Skeletal muscle satellite cell (primary cell): ENCODE results near the gene NUDT3.

Experiments used
- H3K27me3 ChIP-seq: 2 replicates; pipeline ENCODE4 v1.7.0; 2013; ENCODE audit warnings: low read length; ENCODE audit not compliant: control insufficient read depth, insufficient read depth
- H3K36me3 ChIP-seq: 2 replicates; pipeline ENCODE4 v1.7.0; 2013; ENCODE audit warnings: mild to moderate bottlenecking, control low read depth, low read length; ENCODE audit not compliant: insufficient read depth
- H3K4me1 ChIP-seq: 2 replicates; pipeline ENCODE4 v1.7.0; 2013; ENCODE audit warnings: low read length; ENCODE audit not compliant: control insufficient read depth, insufficient read depth
- H3K4me2 ChIP-seq: 2 replicates; pipeline ENCODE4 v1.7.0; 2013; ENCODE audit warnings: mild to moderate bottlenecking, low read length
- H3K4me3 ChIP-seq: 2 replicates; pipeline ENCODE4 v1.7.0; 2013; ENCODE audit warnings: low read length
- H3K9ac ChIP-seq: 2 replicates; pipeline ENCODE4 v1.7.0; 2013; ENCODE audit warnings: mild to moderate bottlenecking, low read depth, low read length, moderate library complexity
- H3K9me3 ChIP-seq: replicated peaks from 2 replicates; pipeline ENCODE4 v1.7.0; 2013; ENCODE audit warnings: mild to moderate bottlenecking, control low read depth, low read length

The NUDT3 gene

DNA sequence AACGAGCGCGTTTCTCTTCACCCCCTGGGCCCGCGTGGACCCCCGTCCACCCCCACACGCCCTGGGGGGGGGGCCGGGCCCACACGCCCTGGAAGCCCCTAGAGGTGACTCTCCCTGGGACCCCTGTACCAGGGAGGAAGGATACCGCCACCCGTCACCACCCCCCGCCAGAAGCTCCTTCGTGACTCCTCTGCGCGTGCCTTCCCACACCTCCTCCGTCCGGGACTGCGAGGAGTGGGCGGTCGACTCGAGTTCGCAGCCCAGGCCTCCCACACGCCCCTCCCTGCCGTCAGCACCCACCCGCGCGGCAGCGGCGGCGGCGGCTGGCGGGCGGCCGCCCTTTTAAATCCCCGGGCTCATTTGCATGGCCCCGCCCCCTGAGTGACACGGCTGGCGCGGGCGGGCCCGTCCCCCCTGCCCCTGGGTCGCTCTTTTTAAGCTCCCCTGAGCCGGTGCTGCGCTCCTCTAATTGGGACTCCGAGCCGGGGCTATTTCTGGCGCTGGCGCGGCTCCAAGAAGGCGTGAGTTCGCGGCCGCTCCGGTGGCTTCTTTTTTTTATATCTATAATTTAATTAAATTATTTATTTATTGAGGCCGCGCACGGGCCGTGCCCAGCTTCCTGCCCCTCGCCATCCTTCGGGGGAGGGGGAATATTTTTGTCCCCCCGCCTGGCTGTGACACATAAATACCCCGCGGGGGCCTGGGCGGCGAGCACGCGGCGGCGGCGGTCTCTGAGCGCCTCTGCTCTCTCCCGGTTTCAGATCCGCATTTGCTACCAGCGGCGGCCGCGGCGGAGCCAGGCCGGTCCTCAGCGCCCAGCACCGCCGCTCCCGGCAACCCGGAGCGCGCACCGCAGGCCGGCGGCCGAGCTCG lies 155.8 kb downstream of the NUDT3 start, which contains the start of gene HMGA1:
Gene HMGA1, plus strand, starts transcription at position 431 of the 873 bp plus-strand sequence. CDS start 3,908 bp downstream, outside the sequence.
- H3K9ac ChIP-seq, result peak within 1 kb of the TSS; percentile 90
- H3K27me3 ChIP-seq, result no peaks in the 10 kb centered on the region
- H3K4me3 ChIP-seq, result peak within 1 kb of the TSS; percentile 88
- H3K4me2 ChIP-seq, result peak within 1 kb of the TSS; percentile 97
- H3K9me3 ChIP-seq, result no peaks in the 10 kb centered on the region
- H3K4me1 ChIP-seq, result peaks cover 44% of the 10 kb centered on the region
- H3K36me3 ChIP-seq, result peaks cover 30% of the 10 kb centered on the region

DNA sequence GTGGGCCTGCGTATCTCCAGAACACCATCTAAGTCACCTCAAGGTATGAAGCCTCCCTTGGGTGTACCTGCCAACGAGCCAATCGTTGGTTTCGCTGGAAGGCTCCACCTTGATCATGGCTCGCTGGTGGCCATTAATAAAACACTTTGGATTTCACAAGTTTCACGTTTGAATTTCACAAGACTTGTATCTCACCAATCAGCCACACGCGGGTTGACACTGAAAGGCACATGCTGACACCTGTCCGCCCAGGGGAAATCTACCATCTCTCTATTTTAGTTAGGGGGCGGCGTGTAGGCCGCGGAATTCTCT lies 156.4 kb downstream of the NUDT3 start:
- H3K9me3 ChIP-seq, result no peaks in the 10 kb centered on the region
- H3K4me3 ChIP-seq, result no peak overlapping the region
- no peak overlapping the region for H3K9ac ChIP-seq
- peaks cover 24% of the 10 kb centered on the region for H3K36me3 ChIP-seq
- H3K4me2 ChIP-seq, result peak overlapping the region; percentile 81
- peaks cover 38% of the 10 kb centered on the region for H3K4me1 ChIP-seq
- H3K27me3 ChIP-seq, result no peaks in the 10 kb centered on the region

DNA sequence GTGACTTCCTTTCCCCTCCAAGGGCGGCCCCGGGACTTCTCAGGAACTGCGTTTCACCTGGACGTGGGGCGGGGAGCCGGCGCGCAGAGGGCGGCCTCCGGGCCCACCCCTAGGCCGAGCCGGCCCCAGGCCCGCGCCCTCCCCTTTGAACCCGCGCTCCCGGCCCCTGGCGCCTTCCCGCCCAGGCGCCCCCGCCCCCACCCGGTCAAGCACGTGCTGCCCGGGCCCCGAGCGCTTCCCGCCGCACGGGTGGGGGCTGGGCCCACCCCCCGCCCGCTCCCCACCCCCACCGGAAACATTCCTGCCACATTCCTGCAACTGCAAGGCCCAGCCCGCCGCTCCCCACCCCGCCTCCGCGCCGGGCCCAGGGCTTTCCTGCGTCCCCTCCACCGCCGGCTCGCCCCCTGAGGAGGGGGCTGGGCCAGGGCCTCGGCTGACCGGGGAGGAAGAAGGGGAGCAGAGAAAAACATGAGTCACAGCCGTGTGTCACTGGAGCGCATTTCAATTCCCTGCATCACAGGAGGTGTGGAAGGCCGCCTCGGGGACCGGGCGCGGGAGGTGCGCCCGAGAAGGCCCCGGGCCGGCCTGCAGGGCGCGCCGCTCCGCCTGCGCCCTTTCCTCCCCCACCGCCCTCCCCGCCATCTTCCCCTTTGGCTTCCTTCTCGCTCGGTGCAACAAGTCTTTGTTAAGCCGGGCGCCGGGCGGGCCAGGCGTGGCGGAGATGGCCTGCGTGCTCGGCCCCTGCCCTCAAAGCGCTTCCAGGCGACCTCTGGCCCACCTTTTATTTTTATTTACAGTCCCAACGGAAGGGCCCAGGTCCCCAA lies 156.9 kb downstream of the NUDT3 start:
- no peak overlapping the region for H3K9ac ChIP-seq
- H3K4me1 ChIP-seq, result peaks cover 33% of the 10 kb centered on the region
- no peak overlapping the region for H3K4me2 ChIP-seq
- no peak overlapping the region for H3K4me3 ChIP-seq
- H3K9me3 ChIP-seq, result no peaks in the 10 kb centered on the region
- peaks cover 18% of the 10 kb centered on the region for H3K36me3 ChIP-seq
- no peaks in the 10 kb centered on the region for H3K27me3 ChIP-seq

DNA sequence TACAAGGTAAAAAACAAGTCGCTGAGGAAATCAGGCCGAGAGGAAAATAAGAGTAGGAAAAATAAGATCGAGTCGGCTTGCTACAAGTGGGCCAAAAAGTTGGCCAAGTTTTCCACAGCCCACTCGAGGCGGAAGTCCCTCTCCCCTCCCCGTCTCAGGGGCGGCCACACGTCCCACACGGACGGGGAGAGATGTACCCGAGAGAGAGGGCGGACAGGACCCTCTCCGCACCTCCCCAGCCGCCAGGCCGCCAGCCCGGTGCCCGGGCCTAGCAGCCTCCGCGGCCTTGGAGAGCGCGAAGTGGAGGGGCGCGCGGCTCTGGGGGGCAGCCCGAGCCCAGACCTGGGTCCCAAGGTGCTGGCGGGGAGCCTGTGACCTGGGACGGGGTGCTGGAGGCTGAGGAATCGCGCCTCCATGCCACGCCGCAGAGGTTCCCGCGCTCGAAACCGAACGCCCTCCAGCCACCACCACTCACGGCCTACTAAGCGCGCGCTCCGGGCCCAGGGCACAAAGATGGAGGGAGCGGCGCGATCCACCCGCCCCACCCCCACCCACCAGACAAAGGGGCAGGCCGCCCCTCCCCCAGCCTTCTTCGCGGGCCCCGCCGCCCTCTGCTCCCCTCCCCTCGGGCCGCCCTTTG lies 157.7 kb downstream of the NUDT3 start:
- no peaks in the 10 kb centered on the region for H3K27me3 ChIP-seq
- no peak overlapping the region for H3K9ac ChIP-seq
- H3K9me3 ChIP-seq, result no peaks in the 10 kb centered on the region
- H3K36me3 ChIP-seq, result peaks cover 11% of the 10 kb centered on the region
- H3K4me2 ChIP-seq, result no peak overlapping the region
- H3K4me1 ChIP-seq, result peaks cover 25% of the 10 kb centered on the region
- no peak overlapping the region for H3K4me3 ChIP-seq

DNA sequence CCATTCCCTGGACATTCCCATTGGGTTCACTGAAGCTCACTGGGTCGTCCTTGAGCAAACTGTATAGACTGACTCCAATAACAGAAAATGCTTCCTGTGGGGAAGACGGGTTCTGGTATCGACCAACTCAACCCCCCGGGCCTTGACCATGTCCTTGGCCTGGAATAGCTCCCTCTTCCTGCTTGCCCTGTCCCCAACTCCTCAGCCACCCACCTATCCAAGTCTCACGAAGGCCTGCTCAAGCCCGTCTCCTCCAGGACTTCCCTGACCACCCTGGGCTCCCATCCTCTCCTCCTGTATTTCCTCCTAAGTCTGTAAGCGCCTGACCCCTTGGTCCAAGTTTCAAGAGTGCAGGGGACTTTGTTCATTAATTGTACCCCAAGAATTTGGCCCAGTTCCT lies 158.6 kb downstream of the NUDT3 start:
- Histone ChIP-seq H3K27me3 (no peaks in the 10 kb centered on the region), H3K9ac (no peak overlapping the region), H3K4me2 (no peak overlapping the region), H3K9me3 (no peaks in the 10 kb centered on the region), H3K36me3 (peaks cover 5% of the 10 kb centered on the region), H3K4me3 (no peak overlapping the region), H3K4me1 (peaks cover 23% of the 10 kb centered on the region)

DNA sequence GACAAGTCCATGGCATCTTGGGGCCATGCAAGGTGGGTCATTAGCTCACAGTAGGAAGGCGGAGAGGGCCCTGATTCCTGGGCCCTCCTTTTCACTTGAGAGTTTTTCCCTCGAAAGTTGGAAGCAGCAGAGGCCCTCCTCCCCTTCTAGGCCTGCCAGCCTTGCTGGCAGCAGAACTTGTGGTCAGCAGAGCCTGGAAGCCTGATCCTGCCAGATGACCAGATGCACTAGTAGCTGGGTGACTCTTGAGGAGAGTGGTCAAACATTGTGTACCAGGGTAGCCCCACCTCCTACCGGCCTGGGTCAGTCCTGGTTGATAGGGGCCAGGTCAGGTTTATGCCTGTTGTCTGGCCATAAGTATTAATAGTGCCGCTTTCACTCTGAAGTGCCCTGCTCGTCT lies 159.6 kb downstream of the NUDT3 start:
- Histone ChIP-seq H3K9ac (no peak overlapping the region), H3K36me3 (no peaks in the 10 kb centered on the region), H3K4me2 (no peak overlapping the region), H3K27me3 (no peaks in the 10 kb centered on the region), H3K4me3 (no peak overlapping the region), H3K9me3 (no peaks in the 10 kb centered on the region), H3K4me1 (peaks cover 23% of the 10 kb centered on the region)

DNA sequence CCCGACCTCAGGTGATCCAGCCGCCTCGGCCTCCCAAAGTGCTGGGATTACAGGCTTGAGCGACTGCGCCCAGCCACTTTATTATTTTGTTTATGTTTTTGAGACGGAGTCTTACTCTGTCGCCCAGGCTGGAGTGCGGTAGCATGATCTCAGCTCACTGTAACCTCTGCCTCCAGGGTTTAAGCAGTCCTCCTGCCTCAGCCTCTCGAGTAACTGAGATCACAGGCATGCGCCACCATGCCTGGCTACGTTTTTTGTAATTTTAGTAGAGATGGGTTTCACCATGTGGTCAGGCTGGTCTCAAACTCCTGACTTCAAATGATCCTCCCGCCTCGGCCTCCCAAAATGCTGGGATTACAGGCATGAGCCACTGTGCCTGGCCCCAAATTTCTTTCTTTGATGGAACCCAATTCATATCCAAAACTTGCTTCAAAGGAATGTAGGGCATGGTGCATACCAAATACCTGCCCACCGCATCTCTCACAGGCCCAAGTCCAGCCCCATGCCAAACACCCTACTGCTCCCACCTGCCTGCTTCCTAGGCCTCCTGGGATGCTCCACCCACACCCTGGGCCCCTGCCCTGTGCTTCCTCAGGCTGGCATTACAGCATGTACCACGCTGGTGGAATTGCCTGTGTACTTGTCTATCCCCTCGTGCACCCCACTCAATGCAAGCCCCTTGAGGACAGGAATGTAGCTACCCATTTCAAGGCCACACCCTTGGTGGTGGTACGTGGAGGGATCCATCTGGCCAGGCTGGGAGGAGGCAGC lies 160.7 kb downstream of the NUDT3 start:
- Histone ChIP-seq H3K4me3 (no peak overlapping the region), H3K36me3 (no peaks in the 10 kb centered on the region), H3K9me3 (no peaks in the 10 kb centered on the region), H3K4me1 (peaks cover 27% of the 10 kb centered on the region), H3K27me3 (no peaks in the 10 kb centered on the region), H3K9ac (no peak overlapping the region), H3K4me2 (no peak overlapping the region)

DNA sequence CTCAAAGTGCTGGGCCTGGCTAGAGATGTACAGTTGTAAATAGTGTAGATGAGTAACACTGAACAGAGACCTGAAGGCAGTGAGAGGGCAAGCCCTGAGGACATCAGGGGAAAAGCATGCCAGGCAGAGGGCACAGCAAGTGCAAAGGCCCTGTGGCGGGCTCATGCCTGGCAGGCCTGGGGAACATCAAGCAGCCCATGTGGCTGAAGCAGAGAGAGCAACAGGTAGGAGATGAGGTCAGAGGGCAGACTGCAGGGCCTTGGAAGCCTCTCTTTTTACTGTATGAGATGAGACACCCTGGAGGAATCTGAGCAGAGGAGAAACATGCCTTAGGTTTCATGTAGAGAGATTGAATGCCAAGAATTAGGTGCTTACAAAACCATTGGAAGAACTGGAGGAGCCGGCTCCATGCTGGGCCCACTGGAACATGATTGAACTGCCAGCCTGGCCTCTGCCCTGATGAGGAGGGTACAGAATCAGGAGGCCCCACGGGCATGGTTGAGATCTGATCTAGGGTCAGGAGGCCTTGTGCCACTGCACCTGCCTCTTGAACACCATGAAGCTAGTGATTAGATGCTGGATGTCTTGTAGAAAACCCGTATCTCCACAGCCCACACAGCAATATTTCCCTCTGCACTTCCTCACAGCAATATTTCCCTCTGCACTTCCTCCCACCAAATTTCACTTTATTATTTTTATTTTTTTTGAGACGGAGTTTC lies 161.7 kb downstream of the NUDT3 start:
- no peaks in the 10 kb centered on the region for H3K36me3 ChIP-seq

DNA sequence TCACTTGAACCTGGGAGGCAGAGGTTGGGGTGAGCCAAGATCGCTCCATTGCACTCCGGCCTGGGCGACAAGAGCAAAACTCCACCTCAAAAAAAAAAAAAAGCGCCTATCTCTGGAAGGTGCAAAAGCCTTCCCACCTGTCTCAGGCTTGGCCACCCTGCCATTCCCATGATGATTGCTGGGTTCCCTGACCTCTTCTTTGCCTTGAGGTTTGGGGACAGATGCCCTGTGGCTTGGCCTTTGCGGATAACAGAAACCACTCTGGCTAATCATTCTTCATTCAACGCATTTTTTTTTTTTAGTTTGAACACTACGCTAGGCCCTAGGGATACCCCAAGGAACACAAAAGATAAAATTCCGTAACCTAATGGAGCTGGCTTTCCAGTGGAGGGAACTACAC lies 162.6 kb downstream of the NUDT3 start:
- Histone ChIP-seq H3K4me3 (no peak overlapping the region), H3K9ac (no peak overlapping the region), H3K4me1 (peaks cover 17% of the 10 kb centered on the region), H3K9me3 (no peaks in the 10 kb centered on the region), H3K4me2 (no peak overlapping the region), H3K36me3 (no peaks in the 10 kb centered on the region), H3K27me3 (no peaks in the 10 kb centered on the region)

More for the DNA sequence above, 161.7 kb downstream of the NUDT3 start:
- no peak overlapping the region for H3K4me2 ChIP-seq
- no peak overlapping the region for H3K4me3 ChIP-seq
- no peaks in the 10 kb centered on the region for H3K9me3 ChIP-seq
- H3K9ac ChIP-seq, result no peak overlapping the region
- peaks cover 19% of the 10 kb centered on the region for H3K4me1 ChIP-seq
- no peaks in the 10 kb centered on the region for H3K27me3 ChIP-seq
